GM18517 (cell line): ENCODE measurements around the gene DLX6.

Experiments used
- ATAC-seq: cut with Tn5 transposase; IDR thresholded peaks from one replicate; pipeline ENCODE4 v1.9.1; 2021; ENCODE audit warnings: mild to moderate bottlenecking, moderate library complexity; ENCODE audit not compliant: unreplicated experiment

The DLX6 gene

GRCh38 chr7:97005183-97006054 is at the start of gene DLX6:
TSS of gene DLX6 (plus strand) at chr7:97005553. CDS start at chr7:97005978, 425 bp downstream.
- ATAC-seq = no peak

GRCh38 chr7:96959135-96959534 is 46.2 kb upstream of the DLX6 start:
- no peak for ATAC-seq

- no peak for ATAC-seq
Measured at GRCh38 chr7:96962221-96962885, 43.0 kb upstream of the DLX6 start.

- ATAC-seq = no peak
Measured at GRCh38 chr7:96968981-96969380, 36.4 kb upstream of the DLX6 start.

- no peak for ATAC-seq
Measured at GRCh38 chr7:96970739-96971138, 34.6 kb upstream of the DLX6 start.

- no peak for ATAC-seq
Measured at GRCh38 chr7:96973986-96974385, 31.4 kb upstream of the DLX6 start.

- ATAC-seq = no peak
Measured at GRCh38 chr7:96976106-96976505, 29.2 kb upstream of the DLX6 start.

GRCh38 chr7:96977445-96977844 is 27.9 kb upstream of the DLX6 start:
- no peak for ATAC-seq

GRCh38 chr7:96979551-96980276 is 25.6 kb upstream of the DLX6 start:
- no peak for ATAC-seq

- no peak for ATAC-seq
Measured at GRCh38 chr7:96982586-96982985, 22.8 kb upstream of the DLX6 start.

GRCh38 chr7:96985992-96986391 is 19.4 kb upstream of the DLX6 start:
- no peak for ATAC-seq

GRCh38 chr7:96986901-96987300 is 18.5 kb upstream of the DLX6 start:
- ATAC-seq = no peak

GRCh38 chr7:96987719-96988118 is 17.6 kb upstream of the DLX6 start:
- ATAC-seq = no peak

- ATAC-seq = no peak
Measured at GRCh38 chr7:96989241-96989858, 16.0 kb upstream of the DLX6 start.

- no peak for ATAC-seq
Measured at GRCh38 chr7:96989859-96990317, 15.5 kb upstream of the DLX6 start.

GRCh38 chr7:96991546-96992191 is 13.7 kb upstream of the DLX6 start:
- no peak for ATAC-seq

- no peak for ATAC-seq
Measured at GRCh38 chr7:96992192-96993005, 13.0 kb upstream of the DLX6 start.

- no peak for ATAC-seq
Measured at GRCh38 chr7:96993094-96993865, 12.1 kb upstream of the DLX6 start.

- no peak for ATAC-seq
Measured at GRCh38 chr7:96993980-96994379, 11.4 kb upstream of the DLX6 start.
